Liver (tissue), 3 donors: ENCODE results near the gene SELENOI.

ENCODE experiments used
- EGR1 ChIP-seq, 2 donors: IDR thresholded peaks; 2 replicates each; pipeline ENCODE4 v1.6.1; 2016 to 2018; ENCODE audit warnings: antibody characterized with exemption in 2 of 2, low read depth in 2 of 2
- FOXA1 ChIP-seq: IDR thresholded peaks from 2 replicates; pipeline ENCODE4 v1.6.1; 2016; ENCODE audit warnings: antibody characterized with exemption
- GABPA ChIP-seq, 2 donors: IDR thresholded peaks in 1 of 2; conservative IDR thresholded peaks in 1 of 2; 2 replicates each; pipeline ENCODE4 v1.6.1; 2016; ENCODE audit warnings: antibody characterized with exemption in 2 of 2, mild to moderate bottlenecking in 1 of 2, moderate library complexity in 1 of 2
- NR2F2 ChIP-seq: IDR thresholded peaks from 2 replicates; pipeline ENCODE4 v1.6.1; 2016; ENCODE audit warnings: antibody characterized with exemption
- RAD21 ChIP-seq, 2 donors: IDR thresholded peaks; 2 replicates each; pipeline ENCODE4 v1.6.1; 2016; ENCODE audit warnings: antibody characterized with exemption in 2 of 2, mild to moderate bottlenecking in 2 of 2
- RXRA ChIP-seq, 2 donors: IDR thresholded peaks; 2 replicates each; pipeline ENCODE4 v1.6.1; 2017 to 2018; ENCODE audit warnings: antibody characterized with exemption in 2 of 2, mild to moderate bottlenecking in 1 of 2
- SP1 ChIP-seq: IDR thresholded peaks from 2 replicates; pipeline ENCODE4 v1.6.1; 2018; ENCODE audit warnings: antibody characterized with exemption, mild to moderate bottlenecking
- TAF1 ChIP-seq: conservative IDR thresholded peaks from 2 replicates; pipeline ENCODE4 v1.6.1; 2016; ENCODE audit warnings: antibody characterized with exemption, mild to moderate bottlenecking
- YY1 ChIP-seq: IDR thresholded peaks from 2 replicates; pipeline ENCODE4 v1.6.1; 2016; ENCODE audit warnings: antibody characterized with exemption, mild to moderate bottlenecking
- TF ChIP-seq, protein P1 (sequence below): fragments of 150-350 bp; IDR thresholded peaks from 2 replicates; pipeline ENCODE4 v1.5.1; 2017; ENCODE audit warnings: improper control_type of control experiment, low read depth, low read length; ENCODE audit not compliant: missing input control
- TF ChIP-seq, protein P2 (sequence below): IDR thresholded peaks from 2 replicates; pipeline ENCODE4 v1.6.1; 2016; ENCODE audit warnings: antibody characterized with exemption, mild to moderate bottlenecking
- TF ChIP-seq, protein P3 (sequence below): IDR thresholded peaks from 2 replicates; pipeline ENCODE4 v1.6.1; 2016; ENCODE audit warnings: antibody characterized with exemption
- TF ChIP-seq, protein P4 (sequence below): IDR thresholded peaks from 2 replicates; pipeline ENCODE4 v1.6.1; 2016; ENCODE audit warnings: antibody characterized with exemption
- donor health status: healthy.
- donor health status: healthy.

DNA sequence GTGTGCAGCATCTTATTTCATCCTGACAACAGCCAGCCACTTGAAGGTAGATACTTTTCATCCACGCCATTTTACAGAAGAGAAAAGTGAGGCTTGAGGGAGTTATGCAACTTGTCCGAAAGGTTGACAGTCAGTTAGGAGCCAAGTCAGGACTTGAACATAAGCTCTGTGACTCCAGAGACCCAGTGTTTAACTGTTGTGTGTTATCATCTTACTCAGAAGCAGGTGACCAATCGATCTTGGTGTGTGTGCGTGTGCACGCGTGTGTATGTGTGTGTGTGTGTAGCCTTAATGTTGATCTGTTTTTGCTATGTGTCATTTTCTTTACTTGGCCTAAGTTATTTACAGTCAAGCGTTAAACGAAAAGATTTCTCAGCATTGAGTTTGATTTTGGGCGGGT is 77.8 kb downstream of the SELENOI start:
- TF ChIP-seq, protein P1, sequence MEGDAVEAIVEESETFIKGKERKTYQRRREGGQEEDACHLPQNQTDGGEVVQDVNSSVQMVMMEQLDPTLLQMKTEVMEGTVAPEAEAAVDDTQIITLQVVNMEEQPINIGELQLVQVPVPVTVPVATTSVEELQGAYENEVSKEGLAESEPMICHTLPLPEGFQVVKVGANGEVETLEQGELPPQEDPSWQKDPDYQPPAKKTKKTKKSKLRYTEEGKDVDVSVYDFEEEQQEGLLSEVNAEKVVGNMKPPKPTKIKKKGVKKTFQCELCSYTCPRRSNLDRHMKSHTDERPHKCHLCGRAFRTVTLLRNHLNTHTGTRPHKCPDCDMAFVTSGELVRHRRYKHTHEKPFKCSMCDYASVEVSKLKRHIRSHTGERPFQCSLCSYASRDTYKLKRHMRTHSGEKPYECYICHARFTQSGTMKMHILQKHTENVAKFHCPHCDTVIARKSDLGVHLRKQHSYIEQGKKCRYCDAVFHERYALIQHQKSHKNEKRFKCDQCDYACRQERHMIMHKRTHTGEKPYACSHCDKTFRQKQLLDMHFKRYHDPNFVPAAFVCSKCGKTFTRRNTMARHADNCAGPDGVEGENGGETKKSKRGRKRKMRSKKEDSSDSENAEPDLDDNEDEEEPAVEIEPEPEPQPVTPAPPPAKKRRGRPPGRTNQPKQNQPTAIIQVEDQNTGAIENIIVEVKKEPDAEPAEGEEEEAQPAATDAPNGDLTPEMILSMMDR, result no peak
- no peak for TF ChIP-seq YY1
- TF ChIP-seq TAF1, result no peak
- TF ChIP-seq RAD21 (IDR thresholded peaks at IDR 0.05), result no peak
- TF ChIP-seq, protein P2, sequence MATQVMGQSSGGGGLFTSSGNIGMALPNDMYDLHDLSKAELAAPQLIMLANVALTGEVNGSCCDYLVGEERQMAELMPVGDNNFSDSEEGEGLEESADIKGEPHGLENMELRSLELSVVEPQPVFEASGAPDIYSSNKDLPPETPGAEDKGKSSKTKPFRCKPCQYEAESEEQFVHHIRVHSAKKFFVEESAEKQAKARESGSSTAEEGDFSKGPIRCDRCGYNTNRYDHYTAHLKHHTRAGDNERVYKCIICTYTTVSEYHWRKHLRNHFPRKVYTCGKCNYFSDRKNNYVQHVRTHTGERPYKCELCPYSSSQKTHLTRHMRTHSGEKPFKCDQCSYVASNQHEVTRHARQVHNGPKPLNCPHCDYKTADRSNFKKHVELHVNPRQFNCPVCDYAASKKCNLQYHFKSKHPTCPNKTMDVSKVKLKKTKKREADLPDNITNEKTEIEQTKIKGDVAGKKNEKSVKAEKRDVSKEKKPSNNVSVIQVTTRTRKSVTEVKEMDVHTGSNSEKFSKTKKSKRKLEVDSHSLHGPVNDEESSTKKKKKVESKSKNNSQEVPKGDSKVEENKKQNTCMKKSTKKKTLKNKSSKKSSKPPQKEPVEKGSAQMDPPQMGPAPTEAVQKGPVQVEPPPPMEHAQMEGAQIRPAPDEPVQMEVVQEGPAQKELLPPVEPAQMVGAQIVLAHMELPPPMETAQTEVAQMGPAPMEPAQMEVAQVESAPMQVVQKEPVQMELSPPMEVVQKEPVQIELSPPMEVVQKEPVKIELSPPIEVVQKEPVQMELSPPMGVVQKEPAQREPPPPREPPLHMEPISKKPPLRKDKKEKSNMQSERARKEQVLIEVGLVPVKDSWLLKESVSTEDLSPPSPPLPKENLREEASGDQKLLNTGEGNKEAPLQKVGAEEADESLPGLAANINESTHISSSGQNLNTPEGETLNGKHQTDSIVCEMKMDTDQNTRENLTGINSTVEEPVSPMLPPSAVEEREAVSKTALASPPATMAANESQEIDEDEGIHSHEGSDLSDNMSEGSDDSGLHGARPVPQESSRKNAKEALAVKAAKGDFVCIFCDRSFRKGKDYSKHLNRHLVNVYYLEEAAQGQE, result no peak
- TF ChIP-seq, protein P3, sequence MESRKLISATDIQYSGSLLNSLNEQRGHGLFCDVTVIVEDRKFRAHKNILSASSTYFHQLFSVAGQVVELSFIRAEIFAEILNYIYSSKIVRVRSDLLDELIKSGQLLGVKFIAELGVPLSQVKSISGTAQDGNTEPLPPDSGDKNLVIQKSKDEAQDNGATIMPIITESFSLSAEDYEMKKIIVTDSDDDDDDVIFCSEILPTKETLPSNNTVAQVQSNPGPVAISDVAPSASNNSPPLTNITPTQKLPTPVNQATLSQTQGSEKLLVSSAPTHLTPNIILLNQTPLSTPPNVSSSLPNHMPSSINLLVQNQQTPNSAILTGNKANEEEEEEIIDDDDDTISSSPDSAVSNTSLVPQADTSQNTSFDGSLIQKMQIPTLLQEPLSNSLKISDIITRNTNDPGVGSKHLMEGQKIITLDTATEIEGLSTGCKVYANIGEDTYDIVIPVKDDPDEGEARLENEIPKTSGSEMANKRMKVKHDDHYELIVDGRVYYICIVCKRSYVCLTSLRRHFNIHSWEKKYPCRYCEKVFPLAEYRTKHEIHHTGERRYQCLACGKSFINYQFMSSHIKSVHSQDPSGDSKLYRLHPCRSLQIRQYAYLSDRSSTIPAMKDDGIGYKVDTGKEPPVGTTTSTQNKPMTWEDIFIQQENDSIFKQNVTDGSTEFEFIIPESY, result no peak
- TF ChIP-seq GABPA (IDR thresholded peaks at IDR 0.05 in 1 of 2, conservative IDR thresholded peaks at IDR 0.05 in 1 of 2), result no peak
- TF ChIP-seq FOXA1, result no peak
- no peak for TF ChIP-seq SP1
- no peak for TF ChIP-seq RXRA (IDR thresholded peaks at IDR 0.05)
- no peak for TF ChIP-seq EGR1 (IDR thresholded peaks at IDR 0.05; ENCODE audit: low read depth in 2 of 2)
- TF ChIP-seq, protein P4, sequence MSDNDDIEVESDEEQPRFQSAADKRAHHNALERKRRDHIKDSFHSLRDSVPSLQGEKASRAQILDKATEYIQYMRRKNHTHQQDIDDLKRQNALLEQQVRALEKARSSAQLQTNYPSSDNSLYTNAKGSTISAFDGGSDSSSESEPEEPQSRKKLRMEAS, result no peak
- TF ChIP-seq NR2F2, result no peak
